ENCODE data around the gene PSMC3. TPM values are rescaled to one million over a fixed set of nuclear protein-coding genes. Genes with fewer than 3 reads are reported as not detected.

PSMC3 gene
- total and polyA plus RNA-seq, 2 donors (not counting 1 experiment from before 2014, with no cell fraction given) = 36.7 to 62.7 TPM

- Histone ChIP-seq H3K9me3 (ENCODE audit: control extremely low read depth in 1 of 3, control insufficient read depth in 2 of 3, insufficient read depth in 1 of 3, low read length in 2 of 3) (no peaks in the 10 kb centered on the region), H3K36me3 (replicated peaks in 1 of 2; ENCODE audit: control extremely low read depth in 1 of 2, control insufficient read depth in 1 of 2, extremely low read depth in 1 of 2, insufficient read depth in 2 of 2, low read length in 1 of 2) (no peaks in the 10 kb centered on the region), H4K20me1 (ENCODE audit: control insufficient read depth, insufficient read depth, low read length, poor library complexity, severe bottlenecking) (no peaks in the 10 kb centered on the region), H3K4me3 (ENCODE audit: control extremely low read depth in 1 of 5, extremely low read depth in 1 of 5, insufficient read depth in 1 of 5, low read depth in 2 of 5, low read length in 4 of 5) (peak overlapping the region in 1 of 5 experiments; percentile 55), H2AFZ (ENCODE audit: insufficient read depth, low read depth, low read length, poor library complexity, severe bottlenecking) (peak overlapping the region; percentile 88), H3K9ac (ENCODE audit: low read length) (peak overlapping the region; percentile 66), H3K27ac (ENCODE audit: low read length in 2 of 2) (peak overlapping the region; percentile 95 to 97), H3K4me1 (ENCODE audit: control insufficient read depth in 2 of 2, insufficient read depth in 2 of 2, low read length in 2 of 2) (peaks cover 64 to 80% of the 10 kb centered on the region in 2 donors), H3K79me2 (ENCODE audit: control insufficient read depth, insufficient read depth, low read length) (peaks cover 31% of the 10 kb centered on the region), H3K27me3 (replicated peaks in 1 of 4; ENCODE audit: control extremely low read depth in 1 of 4, control insufficient read depth in 3 of 4, insufficient read depth in 4 of 4, low read length in 3 of 4) (no peaks in the 10 kb centered on the region), H3K4me2 (replicated peaks; ENCODE audit: low read depth, low read length, poor library complexity, severe bottlenecking) (peak overlapping the region; percentile 81)
- H3K27me3 Mint-ChIP-seq = no peaks in the 10 kb centered on the region
- no peaks in the 10 kb centered on the region for H3K9me3 Mint-ChIP-seq (ENCODE audit: insufficient read depth)
- TF ChIP-seq CTCF (IDR thresholded peaks at IDR 0.05) (no peak), EZH2 (IDR thresholded peaks at IDR 0.05; ENCODE audit: borderline replicate concordance, insufficient read depth, low read depth, low read length, poor library complexity, severe bottlenecking) (no peak)
- no CpG with 5 or more reads among the region's 3 CpGs for WGBS (ENCODE audit: insufficient coverage)
- DNase-seq (no peak), ATAC-seq (ENCODE audit: low read depth) (no peak)
- ChIA-PET POLR2A (no interaction called here), CTCF (interaction anchor here (1.0 to 19.1 kb wide), 2 partner anchors 11 to 24 kb away, joined by 3 to 345 read pairs; no protein-coding TSS in a partner anchor)
- intact Hi-C loops (cut with micrococcal nuclease) = no loop called here
- peak overlapping the region; percentile 98 for H3K27ac Mint-ChIP-seq
- H3K4me3 Mint-ChIP-seq = peak overlapping the region; percentile 85
- H3K4me1 Mint-ChIP-seq = peaks cover 68% of the 10 kb centered on the region
Observed at GRCh38 chr11:47396049-47396320, 30.3 kb downstream of the PSMC3 start.

DNA sequence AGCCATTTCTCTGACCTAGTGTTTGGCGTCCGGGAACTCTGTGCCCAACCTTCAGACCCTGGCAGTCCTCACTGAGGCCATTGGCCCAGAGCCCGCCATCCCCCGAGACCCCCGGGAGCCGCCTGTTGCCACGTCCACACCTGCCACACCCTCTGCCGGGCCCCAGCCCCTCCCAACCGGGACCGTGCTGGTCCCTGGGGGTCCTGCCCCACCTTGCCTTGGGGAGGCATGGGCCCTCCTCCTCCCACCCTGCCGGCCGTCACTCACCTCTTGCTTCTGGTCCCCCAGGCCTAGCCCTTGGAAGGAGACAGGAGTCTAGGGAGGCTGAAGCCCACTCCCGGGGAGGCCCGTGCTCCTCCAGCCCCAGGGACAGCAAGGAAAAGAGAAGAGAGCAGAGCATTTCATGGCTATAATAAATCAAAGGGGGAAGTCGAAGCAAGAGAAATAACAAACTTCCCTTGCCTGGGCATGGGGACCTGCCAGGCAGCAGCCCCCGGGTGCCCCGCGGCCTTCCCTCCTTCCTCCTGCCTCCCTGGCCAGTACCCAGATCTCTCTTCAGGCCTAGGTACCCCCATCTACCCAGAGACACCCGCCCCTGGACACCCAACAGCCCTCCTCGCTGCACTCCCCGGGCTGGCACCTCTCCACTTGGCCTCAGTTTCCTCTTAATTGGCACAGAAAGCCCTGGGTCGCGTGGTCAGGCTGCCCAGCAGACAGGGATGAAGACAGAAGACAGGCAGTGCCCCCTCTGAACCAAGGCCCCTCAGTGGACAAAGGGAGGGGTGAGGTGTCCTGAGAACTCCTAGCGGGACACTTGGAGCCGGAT is 30.8 kb downstream of the PSMC3 start:
- Histone ChIP-seq H3K4me3 (ENCODE audit: control extremely low read depth in 1 of 5, extremely low read depth in 1 of 5, insufficient read depth in 1 of 5, low read depth in 2 of 5, low read length in 4 of 5) (peak overlapping the region; percentile 2 to 55 (median 45)), H2AFZ (ENCODE audit: insufficient read depth, low read depth, low read length, poor library complexity, severe bottlenecking) (peak overlapping the region; percentile 88), H3K27me3 (replicated peaks in 1 of 4; ENCODE audit: control extremely low read depth in 1 of 4, control insufficient read depth in 3 of 4, insufficient read depth in 4 of 4, low read length in 3 of 4) (no peaks in the 10 kb centered on the region), H3K79me2 (ENCODE audit: control insufficient read depth, insufficient read depth, low read length) (peaks cover 31% of the 10 kb centered on the region), H3K27ac (ENCODE audit: low read length in 2 of 2) (peak overlapping the region; percentile 95 to 97), H4K20me1 (ENCODE audit: control insufficient read depth, insufficient read depth, low read length, poor library complexity, severe bottlenecking) (no peaks in the 10 kb centered on the region), H3K4me1 (ENCODE audit: control insufficient read depth in 2 of 2, insufficient read depth in 2 of 2, low read length in 2 of 2) (peaks cover 58 to 80% of the 10 kb centered on the region in 2 donors), H3K36me3 (replicated peaks in 1 of 2; ENCODE audit: control extremely low read depth in 1 of 2, control insufficient read depth in 1 of 2, extremely low read depth in 1 of 2, insufficient read depth in 2 of 2, low read length in 1 of 2) (no peaks in the 10 kb centered on the region), H3K4me2 (replicated peaks; ENCODE audit: low read depth, low read length, poor library complexity, severe bottlenecking) (peak overlapping the region; percentile 81), H3K9me3 (ENCODE audit: control extremely low read depth in 1 of 3, control insufficient read depth in 2 of 3, insufficient read depth in 1 of 3, low read length in 2 of 3) (no peaks in the 10 kb centered on the region), H3K9ac (ENCODE audit: low read length) (peak overlapping the region; percentile 66)
- Mint-ChIP-seq H3K27ac (peak overlapping the region; percentile 98), H3K4me3 (peak overlapping the region; percentile 85), H3K9me3 (ENCODE audit: insufficient read depth) (no peaks in the 10 kb centered on the region), H3K27me3 (no peaks in the 10 kb centered on the region), H3K4me1 (peaks cover 67% of the 10 kb centered on the region)
- CTCF ChIA-PET = interaction anchor here (1.2 to 19.1 kb wide), 4 partner anchors 12 to 146 kb away, joined by 3 to 345 read pairs (median 40); partner anchors contain the start of gene ACP2
- TF ChIP-seq EZH2 (IDR thresholded peaks at IDR 0.05; ENCODE audit: borderline replicate concordance, insufficient read depth, low read depth, low read length, poor library complexity, severe bottlenecking) (no peak), CTCF (IDR thresholded peaks at IDR 0.05) (no peak)
- intact Hi-C loops (cut with micrococcal nuclease) = no loop called here
- POLR2A ChIA-PET = interaction anchor here (0.5 to 4.1 kb wide), 4 partner anchors 15 to 184 kb away, joined by 4 to 39 read pairs (median 4); partner anchors contain the start of gene SPI1
- WGBS (ENCODE audit: insufficient coverage) = 22% methylated on average over 19 of the region's 25 CpGs
- ATAC-seq (ENCODE audit: low read depth) (peak; percentile 11), DNase-seq (no peak)
